Spleen (tissue), 3 donors: Measurements from ENCODE around the gene TMEM106B.

Experiments
- POLR2A ChIP-seq, 3 donors: fragments of 450-650 bp; IDR thresholded peaks; one replicate each; pipeline ENCODE4 v1.5.1; 2017; ENCODE audit warnings: antibody characterized with exemption in 3 of 3, mild to moderate bottlenecking in 1 of 3
- POLR2AphosphoS5 ChIP-seq, 3 donors: sonication (generic); formaldehyde crosslinking; IDR thresholded peaks; one replicate each; pipeline ENCODE4 v1.5.1; 2017; ENCODE audit warnings: antibody characterized with exemption in 3 of 3

- no peak for TF ChIP-seq POLR2AphosphoS5 (IDR thresholded peaks at IDR 0.05)
- no peak for TF ChIP-seq POLR2A (IDR thresholded peaks at IDR 0.05)
Measured at GRCh38 chr7:12226756-12227155, 15.7 kb downstream of the TMEM106B start.
